ENCODE measurements around the gene FMNL3.

FMNL3 gene

GRCh38 chr12:49604856-49605255 lies 102.3 kb downstream of the FMNL3 start:
- ChIA-PET CTCF (interaction anchor here (0.7 kb wide), 1 partner anchor 71 kb away, joined by 3 read pairs; no protein-coding TSS in a partner anchor), POLR2A (no interaction called here)
- DNase-seq (ENCODE audit: extremely low spot score): no peak
- TF ChIP-seq LEF1 (IDR thresholded peaks at IDR 0.05; ENCODE audit: borderline replicate concordance) (no peak), SP1 (IDR thresholded peaks at IDR 0.05) (no peak), TARDBP (IDR thresholded peaks at IDR 0.05) (no peak)

DNA sequence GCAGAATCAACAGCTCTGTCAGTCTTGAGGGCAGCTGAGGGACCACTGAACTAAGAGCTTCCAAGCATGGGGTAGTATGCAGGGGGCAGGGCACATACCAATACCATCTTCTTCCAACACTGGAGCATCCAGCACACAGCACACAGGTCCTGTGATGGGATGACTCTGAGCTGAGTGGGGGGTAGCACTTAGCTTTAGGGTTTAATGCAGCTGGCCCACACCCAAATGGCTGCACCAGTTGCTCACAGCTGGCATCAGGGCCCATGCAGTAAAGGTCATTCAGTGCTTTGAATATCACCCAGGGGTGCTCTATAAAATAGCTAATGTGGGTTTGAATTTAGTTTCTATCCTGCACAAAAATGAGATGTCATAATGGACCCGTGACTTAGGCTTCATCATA lies 103.5 kb downstream of the FMNL3 start:
- ChIA-PET CTCF (interaction anchor here (0.6 kb wide), 1 partner anchor 8 kb away, joined by 13 read pairs; no protein-coding TSS in a partner anchor), POLR2A (no interaction called here)
- no peak for DNase-seq (ENCODE audit: extremely low spot score)
- no peak for TF ChIP-seq CTBP1 (IDR thresholded peaks at IDR 0.05; ENCODE audit: borderline replicate concordance)
- TF ChIP-seq ZNF384 (IDR thresholded peaks at IDR 0.05): no peak
- no peak for TF ChIP-seq L3MBTL2 (conservative IDR thresholded peaks at IDR 0.05)
- no peak for TF ChIP-seq FOXK2 (IDR thresholded peaks at IDR 0.05)
- no peak for TF ChIP-seq LEF1 (IDR thresholded peaks at IDR 0.05; ENCODE audit: borderline replicate concordance)
- no peak for TF ChIP-seq FOXA1 (IDR thresholded peaks at IDR 0.05)
- no peak for TF ChIP-seq FOXM1 (IDR thresholded peaks at IDR 0.05; ENCODE audit: borderline replicate concordance)
- no peak for TF ChIP-seq HDGF (IDR thresholded peaks at IDR 0.05; ENCODE audit: borderline replicate concordance)
- TF ChIP-seq BHLHE40 (IDR thresholded peaks at IDR 0.05; ENCODE audit: borderline replicate concordance): no peak
- no peak for TF ChIP-seq TARDBP (IDR thresholded peaks at IDR 0.05)
- TF ChIP-seq PKNOX1 (IDR thresholded peaks at IDR 0.05): no peak
- no peak for TF ChIP-seq NFRKB (IDR thresholded peaks at IDR 0.05)
- no peak for TF ChIP-seq ARNT (IDR thresholded peaks at IDR 0.05)
- no peak for TF ChIP-seq SP1 (IDR thresholded peaks at IDR 0.05)
- TF ChIP-seq SUZ12 (IDR thresholded peaks at IDR 0.05): no peak

DNA sequence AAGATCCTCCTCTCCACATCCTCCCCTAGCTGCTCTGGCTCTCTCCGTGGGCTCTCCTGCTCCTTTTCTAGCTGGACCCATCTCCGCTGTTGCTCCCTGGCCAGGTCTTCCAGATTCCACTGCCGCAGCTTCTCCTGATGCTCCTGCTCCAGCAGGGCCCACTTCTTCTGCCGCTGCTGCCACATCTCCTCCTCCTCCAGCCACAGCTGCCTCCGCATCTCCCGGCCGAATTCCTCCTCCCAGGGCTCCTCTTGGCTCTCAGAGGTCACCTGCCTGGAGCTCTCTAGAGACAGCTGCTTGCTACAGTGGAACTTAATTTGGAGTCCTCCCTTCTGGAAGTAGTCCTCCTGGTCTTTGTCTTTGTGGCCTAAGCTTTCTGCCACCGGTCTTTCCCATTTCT lies 107.2 kb downstream of the FMNL3 start:
- TF ChIP-seq HDGF (IDR thresholded peaks at IDR 0.05; ENCODE audit: borderline replicate concordance) (no peak), L3MBTL2 (conservative IDR thresholded peaks at IDR 0.05) (no peak), ELF4 (IDR thresholded peaks at IDR 0.05) (no peak), SUZ12 (IDR thresholded peaks at IDR 0.05) (no peak), BHLHE40 (IDR thresholded peaks at IDR 0.05; ENCODE audit: borderline replicate concordance) (no peak), PKNOX1 (IDR thresholded peaks at IDR 0.05) (no peak)
- DNase-seq (ENCODE audit: extremely low spot score): no peak
- POLR2A ChIA-PET: no interaction called here
- CTCF ChIA-PET: no interaction called here

- DNase-seq (ENCODE audit: extremely low spot score): no peak
- ChIA-PET CTCF (interaction anchor here (1.1 kb wide), 1 partner anchor 309 kb away, joined by 3 read pairs; no protein-coding TSS in a partner anchor), POLR2A (no interaction called here)
- TF ChIP-seq PKNOX1 (IDR thresholded peaks at IDR 0.05): no peak
- no peak for TF ChIP-seq LEF1 (IDR thresholded peaks at IDR 0.05; ENCODE audit: borderline replicate concordance)
- TF ChIP-seq NFRKB (IDR thresholded peaks at IDR 0.05): no peak
- TF ChIP-seq FOXM1 (IDR thresholded peaks at IDR 0.05; ENCODE audit: borderline replicate concordance): no peak
- no peak for TF ChIP-seq ARNT (IDR thresholded peaks at IDR 0.05)
- no peak for TF ChIP-seq ZNF384 (IDR thresholded peaks at IDR 0.05)
Measured at GRCh38 chr12:49598527-49598926, 108.7 kb downstream of the FMNL3 start.

DNA sequence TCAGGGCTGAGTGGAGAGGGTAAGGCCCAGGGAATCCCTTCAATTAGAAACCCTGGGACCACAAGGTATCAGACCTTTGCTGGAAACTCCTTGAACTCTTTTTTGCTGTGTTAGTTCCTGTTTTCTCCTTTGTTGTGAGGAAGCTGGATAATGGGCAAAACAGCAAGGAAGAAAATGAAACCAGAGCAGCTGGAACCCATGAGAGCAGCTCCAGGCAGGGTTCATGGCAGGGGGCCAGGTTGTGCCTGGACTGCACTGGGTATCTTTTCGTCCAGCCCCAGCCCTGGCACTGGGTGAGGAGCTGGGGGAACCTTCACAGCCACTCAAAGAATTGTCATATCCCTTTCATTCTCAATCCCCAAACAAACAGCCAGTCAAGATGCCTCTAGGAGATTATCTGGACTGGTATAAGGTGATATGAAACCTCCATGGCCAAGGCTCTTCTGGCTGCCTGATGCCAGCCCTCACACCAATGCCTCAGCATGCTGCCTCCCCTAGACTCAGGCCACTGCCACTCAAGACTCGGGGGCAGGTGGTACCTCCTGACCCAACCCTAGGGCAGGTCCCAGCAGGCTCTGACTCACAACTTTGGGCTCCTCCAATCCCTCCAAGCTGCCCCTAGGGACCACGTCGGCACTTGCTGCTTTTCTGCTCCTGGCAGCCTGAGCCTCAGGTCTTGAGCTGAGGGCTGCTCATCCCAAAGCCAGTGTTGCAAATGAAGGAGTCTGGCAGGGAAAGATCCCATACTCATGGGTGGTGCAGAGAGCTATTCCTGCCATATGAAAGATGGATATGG lies 118.3 kb downstream of the FMNL3 start:
- POLR2A ChIA-PET: no interaction called here
- no peak for DNase-seq (ENCODE audit: extremely low spot score)
- CTCF ChIA-PET: interaction anchor here (1.5 kb wide), 1 partner anchor 8 kb away, joined by 7 read pairs; no protein-coding TSS in a partner anchor
- TF ChIP-seq ARNT (IDR thresholded peaks at IDR 0.05): no peak
- no peak for TF ChIP-seq CTBP1 (IDR thresholded peaks at IDR 0.05; ENCODE audit: borderline replicate concordance)
- TF ChIP-seq FOXA1 (IDR thresholded peaks at IDR 0.05): no peak
- TF ChIP-seq L3MBTL2 (conservative IDR thresholded peaks at IDR 0.05): no peak
- no peak for TF ChIP-seq SP1 (IDR thresholded peaks at IDR 0.05)
- TF ChIP-seq FOXK2 (IDR thresholded peaks at IDR 0.05): no peak
- no peak for TF ChIP-seq ELF4 (IDR thresholded peaks at IDR 0.05)
- TF ChIP-seq FOXM1 (IDR thresholded peaks at IDR 0.05; ENCODE audit: borderline replicate concordance): no peak
- TF ChIP-seq TARDBP (IDR thresholded peaks at IDR 0.05): no peak
- TF ChIP-seq SUZ12 (IDR thresholded peaks at IDR 0.05): no peak
- TF ChIP-seq BHLHE40 (IDR thresholded peaks at IDR 0.05; ENCODE audit: borderline replicate concordance): no peak
- TF ChIP-seq LEF1 (IDR thresholded peaks at IDR 0.05; ENCODE audit: borderline replicate concordance): no peak
- TF ChIP-seq HDGF (IDR thresholded peaks at IDR 0.05; ENCODE audit: borderline replicate concordance): no peak
- TF ChIP-seq NFRKB (IDR thresholded peaks at IDR 0.05): no peak
- no peak for TF ChIP-seq ZNF384 (IDR thresholded peaks at IDR 0.05)
- TF ChIP-seq PKNOX1 (IDR thresholded peaks at IDR 0.05): no peak

DNA sequence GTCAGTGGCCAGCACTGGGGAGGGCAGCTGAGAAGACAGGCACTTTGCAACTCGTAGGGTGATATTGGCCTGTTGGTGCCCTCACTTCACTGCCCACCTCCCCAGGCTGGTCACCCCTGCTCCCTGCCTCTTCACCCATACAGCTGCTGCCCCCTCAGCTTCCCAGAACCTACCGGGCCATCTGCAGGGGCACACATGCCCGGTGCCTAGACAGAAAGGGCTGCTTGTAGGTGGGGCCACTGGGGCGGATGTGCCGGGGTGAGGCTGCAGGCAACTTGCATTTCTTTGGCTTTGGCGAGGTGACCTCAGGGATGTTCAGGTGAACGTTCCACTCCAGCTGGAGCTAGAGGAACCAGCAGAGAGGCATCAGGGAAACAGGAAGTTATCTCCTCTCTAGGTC lies 118.9 kb downstream of the FMNL3 start:
- DNase-seq (ENCODE audit: extremely low spot score): no peak
- CTCF ChIA-PET: no interaction called here

More for the DNA sequence above, 118.9 kb downstream of the FMNL3 start:
- POLR2A ChIA-PET: interaction anchor here (1.0 kb wide), 1 partner anchor 21 kb away, joined by 3 read pairs; no protein-coding TSS in a partner anchor
- TF ChIP-seq TARDBP (IDR thresholded peaks at IDR 0.05): no peak
- TF ChIP-seq ELF4 (IDR thresholded peaks at IDR 0.05): no peak
- no peak for TF ChIP-seq FOXM1 (IDR thresholded peaks at IDR 0.05; ENCODE audit: borderline replicate concordance)
- TF ChIP-seq L3MBTL2 (conservative IDR thresholded peaks at IDR 0.05): no peak
- TF ChIP-seq BHLHE40 (IDR thresholded peaks at IDR 0.05; ENCODE audit: borderline replicate concordance): no peak
- TF ChIP-seq LEF1 (IDR thresholded peaks at IDR 0.05; ENCODE audit: borderline replicate concordance): no peak
- TF ChIP-seq NFRKB (IDR thresholded peaks at IDR 0.05): no peak
- no peak for TF ChIP-seq CTBP1 (IDR thresholded peaks at IDR 0.05; ENCODE audit: borderline replicate concordance)
